GM12873 (cell line): ENCODE data around the gene JAKMIP1.

Experiments used
- CTCF ChIP-seq: IDR thresholded peaks from 2 replicates; pipeline ENCODE4 v1.5.1; 2012; ENCODE audit warnings: low read depth, mild to moderate bottlenecking, moderate library complexity, low read length, control low read depth; ENCODE audit not compliant: insufficient read depth; ENCODE audit errors: missing control alignments

Gene JAKMIP1

GRCh38 chr4:6182376-6183280, 17.7 kb downstream of the JAKMIP1 start:
- TF ChIP-seq CTCF, result no peak

DNA sequence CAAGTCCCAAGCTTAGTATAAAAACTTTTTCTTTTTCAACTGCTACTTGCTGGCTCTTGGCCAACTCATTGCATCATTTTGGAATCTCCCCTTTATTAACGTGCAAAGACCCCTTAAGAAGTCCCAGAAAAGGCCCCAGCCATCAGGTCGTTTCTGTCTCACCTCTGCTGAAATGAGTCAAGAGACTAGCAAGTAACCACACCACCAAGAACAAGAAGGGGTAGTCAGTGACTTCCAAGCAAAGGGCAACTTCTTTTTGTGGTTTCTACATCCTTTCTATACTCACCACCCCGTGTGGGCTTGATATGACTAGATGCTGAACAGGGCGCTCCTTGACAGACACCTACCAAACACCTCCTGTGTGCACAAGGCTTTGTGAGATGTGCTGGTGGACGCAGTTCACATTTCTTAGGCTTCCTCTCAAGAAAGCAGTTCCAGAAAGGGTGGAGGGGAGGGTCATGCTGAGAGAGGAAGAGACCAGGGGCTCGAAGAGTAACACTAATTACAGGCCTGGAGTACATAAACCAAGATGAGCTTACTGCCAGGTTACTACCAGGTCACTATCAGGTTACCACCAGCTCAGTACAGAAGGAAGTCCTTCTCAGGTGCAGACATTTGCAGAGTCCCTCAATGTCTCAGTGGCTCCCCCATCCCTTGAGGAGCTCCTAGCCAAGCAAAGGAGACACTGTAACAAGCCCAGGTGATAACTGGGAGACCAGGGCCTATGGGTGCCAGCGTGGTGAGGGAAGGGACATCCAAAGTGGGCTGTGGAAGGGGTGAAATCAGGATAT, 19.3 kb downstream of the JAKMIP1 start:
- peak; percentile 9 for TF ChIP-seq CTCF

GRCh38 chr4:6179362-6179761, 21.0 kb downstream of the JAKMIP1 start:
- TF ChIP-seq CTCF, result peak; percentile 16

- no peak for TF ChIP-seq CTCF
These were observed 21.6 kb downstream of the JAKMIP1 start for GRCh38 chr4:6178757-6179156.

DNA sequence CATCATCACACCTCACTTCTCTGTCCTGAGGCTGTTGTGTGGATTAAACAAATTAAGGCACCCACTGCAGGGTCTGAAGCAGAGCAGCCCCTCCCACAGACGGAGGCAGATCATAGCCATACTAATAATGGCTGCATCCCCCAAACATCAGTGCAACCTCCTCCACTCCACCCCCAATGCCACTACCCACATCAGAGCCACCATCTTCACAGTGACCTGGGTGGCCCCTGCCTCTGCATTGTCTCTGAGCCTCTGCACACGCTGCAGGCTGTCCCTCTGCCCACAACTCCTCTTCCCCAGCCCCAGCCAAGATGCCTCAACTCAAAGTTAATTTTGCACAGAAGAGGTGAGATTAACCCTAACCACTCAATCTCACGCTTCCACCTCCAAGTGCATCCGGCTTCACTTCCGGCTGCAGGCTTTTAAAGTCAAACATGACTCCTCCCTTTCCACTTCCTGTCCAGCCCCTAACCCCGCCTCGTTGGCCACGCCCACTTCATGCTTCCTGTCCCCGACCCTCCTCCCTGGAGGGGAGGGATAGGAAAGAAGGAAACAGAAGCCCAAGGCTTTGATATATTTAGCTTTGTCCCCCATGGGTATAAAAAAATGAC, 22.7 kb downstream of the JAKMIP1 start:
- TF ChIP-seq CTCF, result no peak

DNA sequence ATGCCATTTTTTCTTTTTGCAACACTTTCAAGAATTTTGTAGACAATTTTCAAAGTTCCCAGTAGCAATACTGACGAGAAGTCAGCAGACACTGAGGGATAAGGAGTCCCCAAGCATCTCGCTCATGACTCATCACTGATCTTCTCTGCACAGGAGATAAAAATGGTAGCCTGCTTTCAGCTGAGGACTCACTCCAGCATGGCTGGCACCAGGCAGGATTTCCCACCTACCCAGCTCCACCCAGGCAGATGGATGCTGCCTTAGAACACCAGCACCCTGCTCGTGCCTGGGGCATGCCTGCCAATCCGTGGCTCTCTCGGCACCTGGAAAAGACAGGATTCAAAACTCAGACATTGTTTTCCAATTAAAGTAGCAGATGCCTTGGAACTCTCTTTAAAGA, 24.9 kb downstream of the JAKMIP1 start:
- TF ChIP-seq CTCF, result no peak

- TF ChIP-seq CTCF, result no peak
These were observed 27.5 kb downstream of the JAKMIP1 start for GRCh38 chr4:6172927-6173200.
